Cardiac muscle cell (in vitro differentiated cells and primary cell): ENCODE measurements around the gene CHST8. TPM values are rescaled to one million over a fixed set of nuclear protein-coding genes. Genes with fewer than 3 reads are reported as not detected.

ENCODE experiments used
- DNase-seq, 2 donors: peaks; one replicate each; pipeline versions ENCODE4 v3.0.0 to v3.0.0-alpha.2; 2010 to 2017; ENCODE audit warnings: low read depth in 1 of 2, low spot score in 1 of 2
- H3K27ac ChIP-seq: fragments of 200-600 bp; sonication (generic); 2 replicates; pipeline ENCODE4 v1.5.1; 2016
- H3K27me3 ChIP-seq: fragments of 200-600 bp; sonication (generic); 2 replicates; pipeline ENCODE4 v1.6.0; 2016; ENCODE audit warnings: control low read depth
- H3K36me3 ChIP-seq: fragments of 200-600 bp; sonication (generic); 2 replicates; pipeline ENCODE4 v1.5.1; 2016; ENCODE audit warnings: control low read depth
- H3K4me1 ChIP-seq: fragments of 200-600 bp; sonication (generic); 2 replicates; pipeline ENCODE4 v1.8.1; 2017; ENCODE audit warnings: low read depth, mild to moderate bottlenecking, mixed run types
- H3K4me3 ChIP-seq: fragments of 200-600 bp; sonication (generic); 2 replicates; pipeline ENCODE4 v1.5.1; 2016; ENCODE audit warnings: mild to moderate bottlenecking
- H3K9me3 ChIP-seq: fragments of 200-600 bp; sonication (generic); 2 replicates; pipeline ENCODE4 v1.5.1; 2017; ENCODE audit warnings: low read depth, mild to moderate bottlenecking, control low read depth
- CTCF ChIP-seq: IDR thresholded peaks from 2 replicates; pipeline ENCODE4 v1.5.1; 2012; ENCODE audit warnings: low read depth, mild to moderate bottlenecking, low read length
- polyA plus RNA-seq: library from polyadenylated mRNA; unstranded; fragments of >200 nt; fragmentation: Nextera tagmentation; extraction: Ambion mirVana; gene quantifications from 2 replicates; pipeline ENCODE4 v1.2.1, GENCODE V29; 2016
- total RNA-seq: library from RNA; depleted of rRNA; stranded (reverse); fragments of >200 nt; gene quantifications from 2 replicates; pipeline ENCODE4 v1.2.3, GENCODE V29; 2016

Gene CHST8
- total and polyA plus RNA-seq, 2 experiments from 2014 or later, result 0.84 to 0.89 TPM

- peaks cover 5% of the 10 kb centered on the region for H3K4me1 ChIP-seq
- no peak overlapping the region for H3K4me3 ChIP-seq
- no peaks in the 10 kb centered on the region for H3K27me3 ChIP-seq
- H3K27ac ChIP-seq, result no peak overlapping the region
- no peak for DNase-seq
- no peak for TF ChIP-seq CTCF
- no peaks in the 10 kb centered on the region for H3K9me3 ChIP-seq
- no peaks in the 10 kb centered on the region for H3K36me3 ChIP-seq
Observed at GRCh38 chr19:33726756-33727155, 105.0 kb downstream of the CHST8 start.

GRCh38 chr19:33727331-33727998 lies 105.7 kb downstream of the CHST8 start:
- Histone ChIP-seq H3K27ac (no peak overlapping the region), H3K4me3 (no peak overlapping the region), H3K36me3 (no peaks in the 10 kb centered on the region), H3K4me1 (peaks cover 3% of the 10 kb centered on the region), H3K27me3 (no peaks in the 10 kb centered on the region), H3K9me3 (no peaks in the 10 kb centered on the region)
- no peak for TF ChIP-seq CTCF
- no peak for DNase-seq

- Histone ChIP-seq H3K36me3 (no peaks in the 10 kb centered on the region), H3K27me3 (no peaks in the 10 kb centered on the region), H3K4me3 (no peak overlapping the region), H3K27ac (no peak overlapping the region), H3K4me1 (no peaks in the 10 kb centered on the region), H3K9me3 (no peaks in the 10 kb centered on the region)
- no peak for DNase-seq
- no peak for TF ChIP-seq CTCF
Observed at GRCh38 chr19:33728141-33728540, 106.4 kb downstream of the CHST8 start.

- TF ChIP-seq CTCF, result no peak
- Histone ChIP-seq H3K36me3 (no peaks in the 10 kb centered on the region), H3K4me1 (no peaks in the 10 kb centered on the region), H3K9me3 (no peaks in the 10 kb centered on the region), H3K27me3 (no peaks in the 10 kb centered on the region), H3K27ac (no peak overlapping the region), H3K4me3 (no peak overlapping the region)
- no peak for DNase-seq
Observed at GRCh38 chr19:33730858-33731607, 109.3 kb downstream of the CHST8 start.

- Histone ChIP-seq H3K27ac (no peak overlapping the region), H3K36me3 (no peaks in the 10 kb centered on the region), H3K9me3 (no peaks in the 10 kb centered on the region), H3K27me3 (no peaks in the 10 kb centered on the region), H3K4me3 (no peak overlapping the region), H3K4me1 (no peaks in the 10 kb centered on the region)
- no peak for DNase-seq
- no peak for TF ChIP-seq CTCF
Observed at GRCh38 chr19:33731881-33732280, 110.1 kb downstream of the CHST8 start.
